CD4-positive, alpha-beta memory T cell (primary cell): ENCODE data around the gene MAP2K3. TPM values are rescaled to one million over a fixed set of nuclear protein-coding genes. Genes with fewer than 3 reads are reported as not detected.

Experiments used
- CTCF ChIA-PET: fragments of 350-600 bp; sonication (Branson Sonifier 250); formaldehyde crosslinking; loops from one replicate; lab custom pipeline; 2021; ENCODE audit warnings: inconsistent platforms; ENCODE audit not compliant: partially characterized antibody; lab: Charles Lee
- POLR2A ChIA-PET: fragments of 350-600 bp; sonication (Branson Sonifier 250); formaldehyde crosslinking; loops from one replicate; lab custom pipeline; 2021; ENCODE audit not compliant: partially characterized antibody; lab: Charles Lee
- DNase-seq, 5 donors: peaks; one replicate each; pipeline versions ENCODE4 v3.0.0 to v3.0.0-alpha.2; 2020 to 2022; ENCODE audit warnings: mixed read lengths in 1 of 5
- H3K27ac ChIP-seq: one replicate; pipeline ENCODE4 v1.7.0; 2013; ENCODE audit warnings: low read depth, low read length
- H3K27me3 ChIP-seq: 2 replicates; pipeline ENCODE4 v1.7.0; 2013; ENCODE audit warnings: mild to moderate bottlenecking, low read length, moderate library complexity; ENCODE audit not compliant: insufficient read depth
- H3K36me3 ChIP-seq: 2 replicates; pipeline ENCODE4 v1.7.0; 2013; ENCODE audit warnings: mild to moderate bottlenecking, low read length, moderate library complexity; ENCODE audit not compliant: insufficient read depth
- H3K4me1 ChIP-seq: 2 replicates; pipeline ENCODE4 v1.7.0; 2013; ENCODE audit warnings: mild to moderate bottlenecking, low read length, moderate library complexity; ENCODE audit not compliant: insufficient read depth
- H3K4me3 ChIP-seq, 2 donors: one replicate each; pipeline ENCODE4 v1.7.0; 2013; ENCODE audit warnings: low read length in 2 of 2, mild to moderate bottlenecking in 1 of 2
- H3K9me3 ChIP-seq, 2 donors: one replicate each; pipeline ENCODE4 v1.7.0; 2013; ENCODE audit warnings: low read length in 2 of 2, control low read depth in 1 of 2; ENCODE audit not compliant: control insufficient read depth in 1 of 2
- H3K27ac Mint-ChIP-seq, 7 donors: one replicate each; pipeline ENCODE4 v1.8.0; 2020 to 2021; ENCODE audit warnings: mixed read lengths in 7 of 7, mild to moderate bottlenecking in 6 of 7, inconsistent platforms in 3 of 7, moderate library complexity in 3 of 7
- H3K27me3 Mint-ChIP-seq, 2 donors: one replicate each; pipeline ENCODE4 v1.8.0; 2020 to 2021; ENCODE audit warnings: mixed read lengths in 2 of 2
- H3K36me3 Mint-ChIP-seq, 2 donors: one replicate each; pipeline ENCODE4 v1.8.0; 2020 to 2021; ENCODE audit warnings: mixed read lengths in 2 of 2, inconsistent platforms in 1 of 2, mild to moderate bottlenecking in 1 of 2
- H3K4me1 Mint-ChIP-seq, 4 donors: one replicate each; pipeline ENCODE4 v1.8.0; 2020 to 2021; ENCODE audit warnings: mixed read lengths in 4 of 4, mild to moderate bottlenecking in 1 of 4
- H3K4me3 Mint-ChIP-seq, 8 donors: one replicate each; pipeline ENCODE4 v1.8.0; 2020 to 2021; ENCODE audit warnings: mixed read lengths in 8 of 8, mild to moderate bottlenecking in 7 of 8, moderate library complexity in 6 of 8, inconsistent platforms in 3 of 8
- H3K9me3 Mint-ChIP-seq, 8 donors: one replicate each; pipeline ENCODE4 v1.8.0; 2020 to 2021; ENCODE audit warnings: mixed read lengths in 8 of 8, mild to moderate bottlenecking in 5 of 8, inconsistent platforms in 3 of 8, moderate library complexity in 1 of 8
- intact Hi-C: fragments of 100-400 bp; cut with micrococcal nuclease; formaldehyde crosslinking; loops from one replicate; pipeline ENCODE4 v1.15.1; 2023
- polyA plus RNA-seq, 2 donors: library from polyadenylated mRNA; unstranded; fragments of 300-500 nt; fragmentation: Illumina TruSeq; gene quantifications; one replicate each; pipeline ENCODE4 v1.2.3, GENCODE V29; 2021
- total RNA-seq, 2 experiments: library from RNA; stranded (reverse); gene quantifications; one replicate each; pipeline ENCODE4 v1.2.3, GENCODE V29; 2021

Gene MAP2K3
- total and polyA plus RNA-seq, 4 experiments from 2014 or later, result 48.5 to 88.9 (median 57.9) TPM

- H3K27ac Mint-ChIP-seq, result peak overlapping the region; percentile 73 to 89 (median 88)
Measured at GRCh38 chr17:21268596-21269188, 15.8 kb upstream of the MAP2K3 start.

GRCh38 chr17:21269394-21269793, 15.1 kb upstream of the MAP2K3 start:
- peaks cover 15 to 37% (median 23%) of the 10 kb centered on the region in 4 donors for H3K4me1 Mint-ChIP-seq
- H3K27ac ChIP-seq, result no peak overlapping the region
- H3K4me3 ChIP-seq, result no peak overlapping the region
- H3K27me3 ChIP-seq, result no peaks in the 10 kb centered on the region
- peaks cover 0 to 3% of the 10 kb centered on the region in 2 donors for H3K27me3 Mint-ChIP-seq
- CTCF ChIA-PET, result interaction anchor here (3.3 kb wide), 1 partner anchor 10 kb away, joined by 24 read pairs; no protein-coding TSS in a partner anchor
- H3K36me3 ChIP-seq, result no peaks in the 10 kb centered on the region
- H3K9me3 ChIP-seq, result no peaks in the 10 kb centered on the region
- no peak overlapping the region for H3K4me3 Mint-ChIP-seq
- H3K27ac Mint-ChIP-seq, result peak overlapping the region; percentile 64 to 89 (median 88)
- no peak for DNase-seq
- POLR2A ChIA-PET, result interaction anchor here (0.6 to 1.2 kb wide), 2 partner anchors 9 to 193 kb away, joined by 3 to 4 read pairs; no protein-coding TSS in a partner anchor
- peaks cover 24% of the 10 kb centered on the region for H3K4me1 ChIP-seq
- no peaks in the 10 kb centered on the region for H3K9me3 Mint-ChIP-seq
- H3K36me3 Mint-ChIP-seq, result no peaks in the 10 kb centered on the region
- intact Hi-C loops, result no loop called here

More at GRCh38 chr17:21268596-21269188, 15.8 kb upstream of the MAP2K3 start:
- Histone ChIP-seq H3K9me3 (no peaks in the 10 kb centered on the region), H3K4me3 (peak overlapping the region in 1 of 2 donors; percentile 18), H3K27ac (peak overlapping the region; percentile 53), H3K4me1 (peaks cover 24% of the 10 kb centered on the region), H3K36me3 (no peaks in the 10 kb centered on the region), H3K27me3 (no peaks in the 10 kb centered on the region)
- intact Hi-C loops, result no loop called here
- peak overlapping the region in 7 of 8 donors; percentile 28 to 70 (median 39) for H3K4me3 Mint-ChIP-seq
- CTCF ChIA-PET, result interaction anchor here (0.7 to 3.3 kb wide), 3 partner anchors 8 to 19 kb away, joined by 3 to 24 read pairs (median 4); no protein-coding TSS in a partner anchor
- H3K36me3 Mint-ChIP-seq, result no peaks in the 10 kb centered on the region
- DNase-seq, result no peak
- H3K9me3 Mint-ChIP-seq, result no peaks in the 10 kb centered on the region
- peaks cover 15 to 37% (median 22%) of the 10 kb centered on the region in 4 donors for H3K4me1 Mint-ChIP-seq
- POLR2A ChIA-PET, result interaction anchor here (0.9 to 1.5 kb wide), 8 partner anchors 8 to 55 kb away, joined by 3 to 17 read pairs (median 8); partner anchors contain the start of genes NATD1 and TMEM11
- peaks cover 0 to 3% of the 10 kb centered on the region in 2 donors for H3K27me3 Mint-ChIP-seq

GRCh38 chr17:21271454-21272183, 12.9 kb upstream of the MAP2K3 start:
- H3K27ac ChIP-seq, result no peak overlapping the region
- Mint-ChIP-seq H3K9me3 (no peaks in the 10 kb centered on the region), H3K27ac (no peak overlapping the region), H3K36me3 (no peaks in the 10 kb centered on the region), H3K27me3 (no peaks in the 10 kb centered on the region), H3K4me1 (peaks cover 23 to 43% (median 33%) of the 10 kb centered on the region in 4 donors), H3K4me3 (no peak overlapping the region)
- no peaks in the 10 kb centered on the region for H3K9me3 ChIP-seq
- no peaks in the 10 kb centered on the region for H3K27me3 ChIP-seq
- DNase-seq, result no peak
- no peak overlapping the region for H3K4me3 ChIP-seq
- H3K4me1 ChIP-seq, result peaks cover 38% of the 10 kb centered on the region
- intact Hi-C loops, result no loop called here
- no peaks in the 10 kb centered on the region for H3K36me3 ChIP-seq
- ChIA-PET POLR2A (no interaction called here), CTCF (no interaction called here)

- H3K4me3 ChIP-seq, result no peak overlapping the region
Measured at GRCh38 chr17:21272250-21272649, 12.3 kb upstream of the MAP2K3 start.

GRCh38 chr17:21272881-21273792, 11.4 kb upstream of the MAP2K3 start:
- no peak for DNase-seq
- Histone ChIP-seq H3K27ac (no peak overlapping the region), H3K9me3 (no peaks in the 10 kb centered on the region), H3K4me1 (peaks cover 38% of the 10 kb centered on the region), H3K4me3 (no peak overlapping the region), H3K27me3 (no peaks in the 10 kb centered on the region), H3K36me3 (no peaks in the 10 kb centered on the region)
- POLR2A ChIA-PET, result interaction anchor here (5.0 kb wide), 1 partner anchor 21 kb away, joined by 48 read pairs; the partner anchor contains the start of gene NATD1
- intact Hi-C loops, result no loop called here
- peaks cover 21 to 44% (median 31%) of the 10 kb centered on the region in 4 donors for H3K4me1 Mint-ChIP-seq
- H3K36me3 Mint-ChIP-seq, result no peaks in the 10 kb centered on the region
- H3K9me3 Mint-ChIP-seq, result no peaks in the 10 kb centered on the region
- peak overlapping the region in 3 of 8 donors; percentile 18 to 30 (median 22) for H3K4me3 Mint-ChIP-seq
- no peaks in the 10 kb centered on the region for H3K27me3 Mint-ChIP-seq
- peak overlapping the region in 1 of 7 donors; percentile 10 for H3K27ac Mint-ChIP-seq
- CTCF ChIA-PET, result interaction anchor here (0.6 to 1.2 kb wide), 2 partner anchors 9 to 238 kb away, joined by 3 to 4 read pairs; no protein-coding TSS in a partner anchor

More at GRCh38 chr17:21272250-21272649, 12.3 kb upstream of the MAP2K3 start:
- no peak for DNase-seq
- Histone ChIP-seq H3K9me3 (no peaks in the 10 kb centered on the region), H3K36me3 (no peaks in the 10 kb centered on the region), H3K27ac (no peak overlapping the region), H3K4me1 (peaks cover 39% of the 10 kb centered on the region), H3K27me3 (no peaks in the 10 kb centered on the region)
- H3K9me3 Mint-ChIP-seq, result no peaks in the 10 kb centered on the region
- H3K27me3 Mint-ChIP-seq, result no peaks in the 10 kb centered on the region
- ChIA-PET CTCF (interaction anchor here (0.6 kb wide), 1 partner anchor 8 kb away, joined by 3 read pairs; no protein-coding TSS in a partner anchor), POLR2A (no interaction called here)
- peaks cover 22 to 46% (median 32%) of the 10 kb centered on the region in 4 donors for H3K4me1 Mint-ChIP-seq
- no peak overlapping the region for H3K4me3 Mint-ChIP-seq
- no peak overlapping the region for H3K27ac Mint-ChIP-seq
- intact Hi-C loops, result no loop called here
- H3K36me3 Mint-ChIP-seq, result no peaks in the 10 kb centered on the region

- Histone ChIP-seq H3K9me3 (no peaks in the 10 kb centered on the region), H3K4me3 (peak overlapping the region in 1 of 2 donors; percentile 71), H3K36me3 (no peaks in the 10 kb centered on the region), H3K27ac (peak overlapping the region; percentile 77), H3K27me3 (no peaks in the 10 kb centered on the region), H3K4me1 (peaks cover 46% of the 10 kb centered on the region)
- Mint-ChIP-seq H3K27me3 (no peaks in the 10 kb centered on the region), H3K4me3 (peak overlapping the region; percentile 86 to 99 (median 90)), H3K9me3 (no peaks in the 10 kb centered on the region), H3K36me3 (no peaks in the 10 kb centered on the region), H3K4me1 (peaks cover 28 to 48% (median 36%) of the 10 kb centered on the region in 4 donors), H3K27ac (peak overlapping the region in 4 of 7 donors; percentile 48 to 84 (median 66))
- DNase-seq, result no peak
- ChIA-PET CTCF (interaction anchor here (0.7 to 8.2 kb wide), 5 partner anchors 12 to 239 kb away, joined by 3 to 87 read pairs (median 56); no protein-coding TSS in a partner anchor), POLR2A (interaction anchor here (0.6 to 5.0 kb wide), 12 partner anchors 9 to 277 kb away, joined by 3 to 59 read pairs (median 5); partner anchors contain the start of genes NATD1, TMEM11 and USP22)
- intact Hi-C loops, result loop anchor here (1.0 kb wide), 3 partner anchors 9 to 61 kb away; partner anchors contain the start of genes MAP2K3, NATD1 and TMEM11
Measured at GRCh38 chr17:21275047-21275578, 9.4 kb upstream of the MAP2K3 start.
